ENCODE measurements around the gene RNH1.

DNA sequence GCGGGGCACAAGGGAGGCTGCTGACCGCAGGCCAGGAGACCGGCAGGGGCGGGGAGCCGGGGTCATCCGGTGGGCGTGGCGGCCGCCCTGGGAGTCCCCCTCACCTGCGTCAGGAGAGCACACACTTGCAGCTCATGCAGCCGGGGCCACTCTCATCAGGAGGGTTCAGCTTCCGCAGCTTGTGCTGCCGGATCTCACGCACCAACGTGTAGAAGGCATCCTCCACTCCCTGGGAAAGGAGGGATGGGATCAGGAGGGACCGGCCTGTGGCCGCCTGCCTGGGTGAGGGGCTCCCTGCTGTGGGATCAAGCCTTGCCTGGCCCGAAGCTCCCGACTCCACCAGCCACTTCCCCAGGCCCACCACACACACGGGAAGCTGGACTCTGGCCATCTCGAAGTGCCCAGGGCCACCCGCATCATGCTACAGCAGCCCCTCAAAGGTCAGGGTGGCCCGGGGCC, 25.5 kb upstream of the RNH1 start:
- TF ChIP-seq CTCF (IDR thresholded peaks at IDR 0.05) (no peak), EP300 (IDR thresholded peaks at IDR 0.05) (no peak), POLR2A (IDR thresholded peaks at IDR 0.05) (no peak)
